ENCODE data around the gene NAA38.
A peak's percentile ranks its signal among the peaks of the same experiment; 100 is the strongest.

The NAA38 gene

GRCh38 chr17:7856811-7857712 is at the start of gene NAA38:
NAA38 (minus strand) TSS chr17:7857559; CDS start chr17:7857463, 96 bp downstream.
- peak; percentile 88 for DNase-seq (ENCODE audit: low read depth)

GRCh38 chr17:7903154-7904103 is 46.1 kb upstream of the NAA38 start:
- no peak for DNase-seq (ENCODE audit: low read depth)

- DNase-seq (ENCODE audit: low read depth): no peak
Observed at GRCh38 chr17:7897773-7898172, 40.4 kb upstream of the NAA38 start.

GRCh38 chr17:7897090-7897489 is 39.7 kb upstream of the NAA38 start:
- no peak for DNase-seq (ENCODE audit: low read depth)

- DNase-seq (ENCODE audit: low read depth): no peak
Observed at GRCh38 chr17:7894866-7895265, 37.5 kb upstream of the NAA38 start.

GRCh38 chr17:7894226-7894625 is 36.9 kb upstream of the NAA38 start:
- DNase-seq (ENCODE audit: low read depth): no peak

- no peak for DNase-seq (ENCODE audit: low read depth)
Observed at GRCh38 chr17:7893187-7893880, 36.0 kb upstream of the NAA38 start.

- DNase-seq (ENCODE audit: low read depth): no peak
Observed at GRCh38 chr17:7889166-7889955, 32.0 kb upstream of the NAA38 start.

GRCh38 chr17:7888184-7888920 is 31.0 kb upstream of the NAA38 start, which contains the start of gene CHD3:
CHD3 (plus strand) TSS chr17:7888789; CDS start chr17:7889001, 212 bp downstream.
- DNase-seq (ENCODE audit: low read depth): no peak

- DNase-seq (ENCODE audit: low read depth): peak; percentile 76
Observed at GRCh38 chr17:7887482-7888183, 30.3 kb upstream of the NAA38 start.

GRCh38 chr17:7887038-7887481 is 29.7 kb upstream of the NAA38 start:
- DNase-seq (ENCODE audit: low read depth): no peak

- DNase-seq (ENCODE audit: low read depth): peak; percentile 22
Observed at GRCh38 chr17:7886227-7887037, 29.1 kb upstream of the NAA38 start.

- no peak for DNase-seq (ENCODE audit: low read depth)
Observed at GRCh38 chr17:7885367-7886226, 28.2 kb upstream of the NAA38 start.

- no peak for DNase-seq (ENCODE audit: low read depth)
Observed at GRCh38 chr17:7884581-7885366, 27.4 kb upstream of the NAA38 start.

- no peak for DNase-seq (ENCODE audit: low read depth)
Observed at GRCh38 chr17:7883781-7884386, 26.5 kb upstream of the NAA38 start.

GRCh38 chr17:7882629-7883028 is 25.3 kb upstream of the NAA38 start:
- no peak for DNase-seq (ENCODE audit: low read depth)

GRCh38 chr17:7882068-7882467 is 24.7 kb upstream of the NAA38 start:
- no peak for DNase-seq (ENCODE audit: low read depth)

All from stimulated activated CD8-positive, alpha-beta memory T cell treated with anti-CD3 and anti-CD28 coated beads, Interleukin-15, amount 100 ng/mL, for 1 hour (primary cell).